Lower leg skin (tissue), 3 donors: ENCODE data around the gene FRY.

Source experiments
- POLR2A ChIP-seq, 2 donors: fragments of 450-650 bp; IDR thresholded peaks; one replicate each; pipeline ENCODE4 v1.6.1; 2016 to 2017; ENCODE audit warnings: antibody characterized with exemption in 2 of 2, mild to moderate bottlenecking in 1 of 2, moderate library complexity in 1 of 2
- TF ChIP-seq, protein P1 (sequence below), 3 donors: fragments of 450-650 bp; IDR thresholded peaks; one replicate each; pipeline ENCODE4 v1.5.1; 2016; ENCODE audit warnings: antibody characterized with exemption in 3 of 3, mild to moderate bottlenecking in 3 of 3, moderate library complexity in 2 of 3

DNA sequence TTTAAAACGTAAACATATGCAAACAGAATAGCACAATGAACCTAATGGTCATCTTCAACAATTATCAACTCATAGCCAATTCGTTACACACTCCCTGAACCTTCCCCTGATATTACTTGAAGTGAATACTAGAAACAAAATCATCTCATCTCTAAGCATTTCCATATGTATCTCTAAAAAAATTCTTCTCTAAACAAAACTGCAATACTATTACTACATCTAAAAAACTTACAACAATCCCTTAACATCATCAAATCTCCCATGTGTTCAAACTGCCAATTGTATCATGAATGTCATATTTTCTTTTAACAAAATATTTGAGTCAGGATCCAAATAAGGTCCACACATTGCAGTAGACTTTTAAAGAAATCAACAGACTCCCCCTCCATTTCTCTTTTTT, 61.4 kb downstream of the FRY start:
- TF ChIP-seq POLR2A (IDR thresholded peaks at IDR 0.05) = no peak
- TF ChIP-seq, protein P1, sequence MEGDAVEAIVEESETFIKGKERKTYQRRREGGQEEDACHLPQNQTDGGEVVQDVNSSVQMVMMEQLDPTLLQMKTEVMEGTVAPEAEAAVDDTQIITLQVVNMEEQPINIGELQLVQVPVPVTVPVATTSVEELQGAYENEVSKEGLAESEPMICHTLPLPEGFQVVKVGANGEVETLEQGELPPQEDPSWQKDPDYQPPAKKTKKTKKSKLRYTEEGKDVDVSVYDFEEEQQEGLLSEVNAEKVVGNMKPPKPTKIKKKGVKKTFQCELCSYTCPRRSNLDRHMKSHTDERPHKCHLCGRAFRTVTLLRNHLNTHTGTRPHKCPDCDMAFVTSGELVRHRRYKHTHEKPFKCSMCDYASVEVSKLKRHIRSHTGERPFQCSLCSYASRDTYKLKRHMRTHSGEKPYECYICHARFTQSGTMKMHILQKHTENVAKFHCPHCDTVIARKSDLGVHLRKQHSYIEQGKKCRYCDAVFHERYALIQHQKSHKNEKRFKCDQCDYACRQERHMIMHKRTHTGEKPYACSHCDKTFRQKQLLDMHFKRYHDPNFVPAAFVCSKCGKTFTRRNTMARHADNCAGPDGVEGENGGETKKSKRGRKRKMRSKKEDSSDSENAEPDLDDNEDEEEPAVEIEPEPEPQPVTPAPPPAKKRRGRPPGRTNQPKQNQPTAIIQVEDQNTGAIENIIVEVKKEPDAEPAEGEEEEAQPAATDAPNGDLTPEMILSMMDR (IDR thresholded peaks at IDR 0.05) = no peak
